Mucosa of gallbladder (tissue), 1 donor: ENCODE measurements around the gene PAX7. TPM values are rescaled to one million over a fixed set of nuclear protein-coding genes. Genes with fewer than 3 reads are reported as not detected.
"Not testable (repeated sequence)": the region's sequence is repeated elsewhere in the genome, so short reads cannot be mapped to it uniquely, and the experiment has no call there.

Experiments
- DNase-seq: peaks from one replicate; pipeline ENCODE4 v3.0.0-alpha.2; 2020; ENCODE audit warnings: low spot score
- total RNA-seq: library from RNA; stranded (reverse); gene quantifications from one replicate; pipeline ENCODE4 v1.2.1, GENCODE V29; 2021
- donor health status: DM: no; HTN: no; CAD: no.

PAX7 gene
- total RNA-seq, 1 donor from 2014 or later: not detected

DNA sequence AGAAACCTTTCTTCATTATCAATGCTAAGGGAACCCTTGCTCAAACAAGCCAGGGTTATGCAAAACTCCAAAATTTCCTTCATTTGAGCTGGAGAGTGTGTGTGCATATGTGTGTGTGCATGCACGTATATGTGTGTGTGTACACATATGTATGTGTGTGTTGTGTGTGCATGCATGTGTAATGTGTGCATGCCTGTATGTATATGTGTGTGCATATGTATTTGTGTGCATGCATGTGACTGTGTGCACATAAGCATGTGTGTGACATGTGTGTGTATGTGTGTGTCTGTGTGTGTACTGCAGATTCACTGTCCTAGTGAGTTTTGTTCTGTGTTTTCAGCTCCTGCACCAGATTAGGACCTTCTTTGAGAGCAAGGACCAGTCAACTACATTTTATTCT is 28.2 kb downstream of the PAX7 start:
- no peak for DNase-seq

DNA sequence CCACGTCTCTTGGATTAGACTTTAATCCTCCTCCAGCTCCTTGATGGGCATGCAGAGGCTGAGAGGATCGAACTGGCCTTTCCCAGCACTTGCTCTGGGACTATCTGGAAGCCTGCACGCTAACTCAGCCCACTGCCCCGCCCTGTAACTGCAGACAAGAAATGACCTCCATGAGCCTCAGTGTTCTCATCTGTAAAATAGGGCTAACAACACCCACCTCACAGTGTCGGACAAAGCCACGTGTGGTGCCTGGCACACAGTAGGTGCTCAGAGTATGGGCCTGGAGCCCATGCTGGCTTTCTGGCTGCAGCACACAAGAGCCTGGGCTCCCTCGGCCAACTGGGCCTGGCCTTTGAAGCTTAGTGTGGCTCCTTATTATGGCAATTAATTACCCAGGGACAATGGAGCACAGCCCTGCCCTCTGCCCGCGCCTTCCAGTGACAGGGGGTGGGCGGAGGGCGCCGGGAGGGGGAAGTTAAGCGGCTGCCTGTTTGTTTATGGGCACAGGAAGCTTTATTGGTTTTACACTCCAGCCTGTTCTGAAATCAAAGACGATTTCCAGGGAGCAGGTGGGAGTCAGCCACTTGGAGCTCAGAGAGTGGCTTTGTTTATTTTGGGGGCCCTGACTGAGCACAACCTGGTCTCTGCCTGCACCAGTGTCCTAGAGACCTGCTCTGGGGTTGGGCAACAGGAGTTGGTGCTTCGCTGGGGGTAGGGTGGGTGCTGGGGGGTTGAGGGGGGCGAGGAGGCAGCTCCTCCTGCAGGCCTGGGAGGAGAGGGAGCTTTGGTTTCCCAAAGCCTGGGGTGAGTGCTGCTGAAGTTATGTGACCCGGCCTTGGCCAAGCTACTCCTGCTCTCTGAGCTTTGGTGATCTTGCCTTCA is 31.0 kb downstream of the PAX7 start:
- DNase-seq: no peak

DNA sequence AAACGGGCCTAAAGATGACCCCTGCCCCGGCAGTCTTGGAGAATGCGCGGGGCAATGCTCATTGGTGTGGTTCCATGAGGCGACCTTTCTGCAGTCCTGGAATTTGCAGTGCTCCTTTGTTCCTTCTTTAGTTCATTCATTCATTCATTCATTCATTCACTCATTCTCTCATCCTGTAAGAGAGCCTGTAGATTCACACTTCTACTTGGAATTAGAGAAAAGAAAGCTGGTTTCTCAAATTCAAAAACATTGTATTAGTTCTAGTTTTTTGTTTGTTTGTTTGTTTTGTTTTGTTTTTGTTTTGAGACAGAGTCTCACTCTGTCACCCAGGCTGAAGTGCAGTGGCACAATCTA is 31.6 kb downstream of the PAX7 start:
- DNase-seq: no peak

DNA sequence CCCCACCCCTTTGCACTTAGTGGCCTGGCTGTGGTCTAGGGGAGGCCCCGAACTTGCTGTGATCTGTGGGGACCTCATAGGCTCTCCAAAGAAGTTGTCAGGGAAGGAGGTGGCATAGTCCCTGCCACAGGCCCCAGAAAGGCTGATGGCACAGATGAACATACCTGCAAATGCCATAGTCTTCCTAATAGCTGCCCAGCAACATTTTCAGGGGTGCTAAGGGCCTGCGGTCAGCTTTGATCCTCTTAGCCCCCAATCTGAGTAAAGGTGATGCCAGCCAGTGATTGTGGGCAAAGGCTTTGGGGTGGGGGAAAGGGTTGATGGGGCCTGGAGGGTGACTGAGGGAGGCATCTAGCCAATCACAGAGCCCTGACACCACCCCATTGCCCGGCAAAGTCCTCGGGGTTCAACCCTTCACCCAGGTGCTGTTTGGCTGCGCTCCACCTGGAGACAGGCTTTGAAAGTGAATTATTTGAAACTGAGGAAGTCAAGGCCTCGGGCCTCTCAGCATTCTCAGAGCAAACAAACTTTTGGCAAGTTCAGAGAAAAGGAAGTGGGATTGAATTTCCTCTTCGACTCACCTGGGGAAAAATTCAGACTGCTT is 35.8 kb downstream of the PAX7 start:
- DNase-seq: peak; percentile 42

DNA sequence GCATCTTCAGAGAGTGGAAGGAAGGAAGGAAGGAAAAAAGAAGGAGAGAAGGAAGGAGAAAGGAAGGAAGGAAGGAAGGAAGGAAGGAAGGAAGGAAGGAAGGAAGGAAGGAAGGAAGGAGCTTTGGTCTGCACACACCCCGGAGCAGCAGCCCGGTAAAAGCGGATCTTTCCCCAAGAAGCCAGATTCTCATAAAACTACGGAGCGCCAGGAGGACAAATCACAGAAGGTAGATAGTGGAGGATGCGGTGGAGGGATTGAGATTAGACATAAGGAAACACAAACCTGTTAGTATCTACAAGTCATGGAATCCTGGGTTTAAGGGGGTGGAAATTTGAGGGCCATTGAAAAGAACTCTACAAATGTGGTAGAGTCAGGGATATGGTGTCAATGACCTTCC is 36.7 kb downstream of the PAX7 start:
- no peak for DNase-seq

DNA sequence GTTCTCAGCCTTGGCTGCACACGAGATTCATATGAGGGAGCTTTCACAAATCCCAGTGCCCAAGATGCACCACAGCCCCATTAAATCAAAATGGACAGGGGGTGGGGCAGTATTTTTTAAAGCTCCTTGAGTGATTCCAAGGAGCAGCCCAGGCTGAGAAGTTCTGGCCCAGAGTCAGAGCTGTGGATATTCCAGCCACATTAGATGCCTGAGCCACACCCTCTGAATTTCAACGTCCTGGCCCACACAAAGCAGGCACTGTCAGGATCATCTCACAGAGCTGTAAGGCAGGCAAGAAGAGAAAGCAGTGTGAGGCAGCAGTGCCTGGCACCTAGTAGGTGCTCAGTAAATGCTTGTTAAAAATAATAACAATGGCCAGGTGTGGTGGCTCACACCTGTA is 37.4 kb downstream of the PAX7 start:
- no peak for DNase-seq

DNA sequence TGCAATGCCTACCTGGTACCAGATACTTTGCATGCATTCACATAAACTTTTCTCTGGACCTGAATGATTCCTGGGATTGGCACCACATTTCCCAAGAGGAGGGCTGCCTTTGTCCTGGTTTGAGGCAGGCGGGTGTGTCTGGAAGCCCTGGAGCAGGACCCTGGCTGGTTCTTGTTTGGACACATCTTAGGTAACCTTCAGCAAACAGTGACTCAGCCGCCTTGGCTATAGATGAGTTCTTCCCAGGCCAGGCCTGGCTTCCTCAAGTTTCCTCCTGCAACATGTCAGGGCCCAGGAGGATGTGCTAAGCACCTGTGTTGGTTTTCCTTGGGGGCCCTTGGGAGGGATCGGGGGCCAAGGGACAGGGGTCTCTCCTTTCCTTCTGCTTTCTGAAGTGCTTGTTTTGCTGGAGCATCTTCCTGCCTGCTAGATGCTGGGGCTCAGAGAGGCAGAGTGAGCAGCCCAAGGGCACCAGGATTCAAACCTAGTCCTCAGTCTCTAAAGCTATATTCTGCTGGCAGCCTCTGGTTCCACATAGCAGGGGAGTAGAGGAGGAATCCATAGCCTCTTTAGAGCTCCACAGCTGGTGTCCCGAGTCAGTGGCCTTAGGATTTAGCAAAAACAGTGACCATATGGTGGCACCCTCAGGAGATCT is 38.2 kb downstream of the PAX7 start:
- DNase-seq: peak; percentile 81

DNA sequence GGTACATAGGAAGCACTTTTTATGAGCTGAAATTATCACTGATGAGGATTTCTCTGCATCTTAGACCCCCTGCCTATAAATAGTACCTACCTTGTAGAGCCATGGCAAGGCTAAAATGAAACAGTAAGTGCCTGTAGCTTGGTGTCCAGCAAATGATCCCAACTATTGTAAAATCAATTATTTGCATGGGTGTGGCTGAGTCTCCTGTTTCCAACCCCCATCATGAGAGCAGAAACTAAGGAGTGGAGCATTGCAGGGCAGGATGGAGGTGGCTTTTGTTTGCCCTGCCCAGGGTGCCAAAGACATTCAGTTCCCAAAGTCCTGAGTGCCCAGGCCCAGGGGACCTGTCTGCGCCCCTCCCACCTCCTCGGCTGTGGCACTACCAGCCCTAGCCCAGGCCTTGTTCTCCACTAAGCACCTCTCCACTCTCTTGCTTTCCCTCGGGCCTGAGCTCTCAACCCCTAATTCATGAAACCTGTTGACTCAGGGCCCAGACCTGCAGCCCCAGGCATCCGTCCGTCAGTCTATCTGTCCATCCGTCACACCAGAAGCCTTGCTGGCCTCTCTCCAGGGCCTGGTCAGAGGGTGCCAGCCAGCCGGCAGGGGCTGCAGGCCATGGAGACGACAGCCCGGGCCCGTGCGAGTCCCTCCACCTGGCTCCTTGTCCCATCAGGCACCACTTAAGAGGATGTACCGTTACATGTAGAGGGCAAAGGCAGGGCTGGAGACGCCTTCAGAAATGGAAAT is 39.6 kb downstream of the PAX7 start:
- DNase-seq: peak; percentile 17

DNA sequence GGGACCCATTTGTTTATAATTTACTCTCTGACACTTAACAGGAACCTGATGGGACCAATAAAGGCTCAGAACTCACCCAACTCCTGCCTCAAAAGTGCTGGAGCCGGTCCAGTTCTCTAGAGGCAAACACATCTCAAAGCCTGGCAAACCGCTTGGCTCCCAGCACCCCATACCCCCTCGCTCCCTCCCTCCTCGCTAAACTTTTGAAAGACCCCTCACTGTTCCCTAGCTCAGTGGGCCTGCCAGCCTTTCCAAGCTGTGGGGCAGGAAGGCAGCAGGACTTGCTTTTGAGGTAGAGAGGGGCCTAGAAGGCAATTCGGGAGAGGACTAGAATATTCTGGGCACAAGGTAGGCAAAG is 40.2 kb downstream of the PAX7 start:
- DNase-seq: no peak

DNA sequence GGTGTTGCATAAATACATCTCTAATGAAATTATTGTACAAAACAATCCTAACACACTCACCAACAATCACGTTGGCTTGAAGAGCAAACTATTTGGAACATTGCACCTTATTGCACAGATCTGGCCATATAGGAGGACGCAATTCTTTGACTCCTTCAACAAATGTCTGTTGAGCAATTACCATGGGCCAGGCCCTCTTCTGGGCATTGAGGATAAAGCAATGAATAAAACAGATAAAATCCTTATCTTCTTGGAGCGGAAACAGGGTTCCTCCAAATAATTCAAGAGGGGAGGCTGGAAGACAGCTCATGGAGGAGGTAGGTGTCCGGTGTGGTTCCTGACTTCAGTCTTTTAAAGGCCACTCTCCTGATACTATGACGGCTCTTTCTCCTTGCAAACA is 43.3 kb downstream of the PAX7 start:
- DNase-seq: no peak

DNA sequence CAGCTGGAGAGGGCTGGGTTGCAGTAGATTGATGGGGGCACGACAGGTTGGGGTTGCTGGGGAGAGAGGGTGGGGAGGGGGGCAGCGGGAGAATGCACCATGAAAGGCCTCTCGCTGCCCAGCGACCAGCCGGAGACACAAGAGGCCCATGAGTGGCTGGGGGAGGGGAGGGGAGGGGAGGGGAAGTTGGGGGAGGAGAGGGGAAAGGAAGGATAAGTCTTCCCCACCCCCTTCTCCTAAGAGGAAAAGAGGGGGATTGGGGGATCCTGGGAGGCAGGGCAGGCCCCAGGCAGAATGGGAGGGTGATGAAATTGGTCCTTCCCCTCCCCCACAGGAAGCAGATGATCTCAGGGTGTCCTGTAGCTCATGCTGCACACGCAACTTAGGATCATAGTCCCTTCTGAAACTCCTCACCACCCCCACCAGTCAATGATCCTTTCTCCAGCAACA is 45.7 kb downstream of the PAX7 start:
- DNase-seq: no peak

DNA sequence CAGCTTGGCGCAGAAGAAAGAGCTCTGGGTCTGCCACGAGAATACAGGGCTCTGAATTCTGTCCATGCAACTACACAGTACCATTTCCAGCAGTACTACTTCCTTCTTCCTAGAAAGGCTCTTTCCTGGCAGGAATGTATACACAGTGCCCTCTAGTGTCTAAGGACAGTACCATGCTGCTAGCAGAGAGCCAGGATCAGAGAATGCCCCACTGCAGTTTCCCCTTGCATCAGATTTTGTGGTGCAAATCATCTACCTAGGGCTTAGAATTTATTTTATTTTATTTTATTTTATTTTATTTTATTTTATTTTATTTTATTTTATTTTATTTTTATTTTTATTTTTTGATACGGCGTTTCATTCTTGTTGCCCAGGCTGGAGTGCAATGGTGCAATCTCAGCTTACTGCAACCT is 50.8 kb downstream of the PAX7 start:
- no peak for DNase-seq

DNA sequence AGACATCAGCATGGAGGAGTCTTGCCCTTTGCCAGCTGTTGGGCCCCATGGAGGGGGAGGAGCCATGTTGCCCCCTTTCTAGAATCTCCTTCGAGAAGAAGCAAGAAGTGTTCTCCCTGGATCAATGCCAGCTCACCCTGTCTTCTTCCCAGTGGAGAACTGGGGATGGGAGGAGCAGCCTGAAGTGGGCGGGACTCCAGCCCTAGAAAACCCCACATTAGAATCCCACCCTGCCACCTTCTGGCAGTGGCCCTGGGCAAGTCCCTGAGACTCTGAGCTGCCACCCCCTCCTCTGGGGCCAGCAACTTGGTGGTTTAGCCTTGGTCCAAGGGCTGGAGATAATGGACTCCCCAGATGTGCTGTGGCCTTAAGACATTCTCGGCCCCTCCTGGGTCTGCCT is 51.7 kb downstream of the PAX7 start:
- no peak for DNase-seq

DNA sequence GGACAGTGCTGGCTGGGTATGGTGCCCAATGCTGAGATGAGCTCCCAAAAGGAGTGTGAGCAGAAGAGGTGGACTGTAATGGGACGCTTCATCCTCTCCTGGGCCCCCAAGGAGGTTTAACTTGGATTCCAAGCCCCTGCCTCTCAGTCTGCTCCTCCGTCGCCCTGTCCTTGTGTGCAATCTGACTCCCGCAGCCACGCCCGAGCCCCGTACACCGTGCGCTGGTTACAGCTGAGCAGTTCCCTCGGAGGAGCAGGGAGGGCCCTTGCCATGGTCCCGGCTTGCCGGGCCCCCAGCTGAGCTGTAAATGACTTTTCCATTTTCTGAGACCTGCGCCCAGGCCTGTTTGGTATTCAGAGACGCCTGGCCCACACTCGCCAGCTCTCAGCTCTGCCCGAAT is 53.7 kb downstream of the PAX7 start:
- no peak for DNase-seq

DNA sequence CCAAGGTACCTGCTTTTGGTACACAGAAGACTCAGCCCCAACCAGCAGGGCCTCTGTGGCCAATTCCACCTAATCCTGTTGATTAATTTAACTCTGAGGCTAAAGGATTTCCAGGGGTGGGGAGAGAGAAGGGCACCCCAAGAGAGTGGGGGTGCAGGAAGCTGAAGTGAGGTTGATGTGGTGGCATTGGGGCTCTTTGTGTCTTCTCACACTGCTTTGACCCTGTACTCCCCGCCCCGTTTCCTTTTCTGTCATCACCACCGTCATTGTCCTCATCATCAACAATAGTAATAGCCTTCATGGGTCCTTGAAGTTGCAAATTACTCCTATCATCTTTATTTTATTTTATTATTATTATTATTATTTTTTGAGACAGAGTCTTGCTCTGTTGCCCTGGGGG is 55.9 kb downstream of the PAX7 start:
- DNase-seq: no peak

DNA sequence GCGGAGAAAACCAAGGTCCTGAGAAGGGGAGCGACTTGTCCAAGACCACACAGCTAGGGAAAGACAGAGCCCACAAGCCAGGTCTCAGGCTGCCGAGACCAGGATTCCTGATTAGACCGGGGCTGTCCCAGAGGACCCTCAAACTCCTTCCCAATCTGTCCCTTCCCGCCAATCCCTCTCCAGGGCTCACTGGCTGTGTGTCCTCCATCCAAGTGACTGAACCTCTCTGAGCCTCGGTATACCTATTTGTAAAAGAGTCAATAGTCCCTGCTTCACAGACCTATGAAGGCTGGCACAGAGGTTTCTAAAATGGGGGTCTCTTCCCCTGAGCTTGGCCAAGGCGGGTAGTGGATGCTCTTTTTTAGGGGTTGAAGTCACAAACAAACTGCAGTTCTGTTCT is 56.6 kb downstream of the PAX7 start:
- no peak for DNase-seq

DNA sequence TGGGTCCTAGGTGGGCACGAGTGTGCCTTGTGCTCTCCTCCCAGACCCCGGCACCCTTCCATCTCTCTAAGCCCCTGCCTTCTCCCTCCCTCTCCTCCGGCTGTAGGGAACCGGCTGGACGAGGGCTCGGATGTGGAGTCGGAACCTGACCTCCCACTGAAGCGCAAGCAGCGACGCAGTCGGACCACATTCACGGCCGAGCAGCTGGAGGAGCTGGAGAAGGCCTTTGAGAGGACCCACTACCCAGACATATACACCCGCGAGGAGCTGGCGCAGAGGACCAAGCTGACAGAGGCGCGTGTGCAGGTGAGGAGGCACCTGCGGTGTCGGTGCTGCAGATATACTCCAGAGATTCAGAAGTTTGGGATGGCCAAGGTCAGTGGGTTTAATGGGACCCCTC is 61.0 kb downstream of the PAX7 start:
- DNase-seq: no peak

DNA sequence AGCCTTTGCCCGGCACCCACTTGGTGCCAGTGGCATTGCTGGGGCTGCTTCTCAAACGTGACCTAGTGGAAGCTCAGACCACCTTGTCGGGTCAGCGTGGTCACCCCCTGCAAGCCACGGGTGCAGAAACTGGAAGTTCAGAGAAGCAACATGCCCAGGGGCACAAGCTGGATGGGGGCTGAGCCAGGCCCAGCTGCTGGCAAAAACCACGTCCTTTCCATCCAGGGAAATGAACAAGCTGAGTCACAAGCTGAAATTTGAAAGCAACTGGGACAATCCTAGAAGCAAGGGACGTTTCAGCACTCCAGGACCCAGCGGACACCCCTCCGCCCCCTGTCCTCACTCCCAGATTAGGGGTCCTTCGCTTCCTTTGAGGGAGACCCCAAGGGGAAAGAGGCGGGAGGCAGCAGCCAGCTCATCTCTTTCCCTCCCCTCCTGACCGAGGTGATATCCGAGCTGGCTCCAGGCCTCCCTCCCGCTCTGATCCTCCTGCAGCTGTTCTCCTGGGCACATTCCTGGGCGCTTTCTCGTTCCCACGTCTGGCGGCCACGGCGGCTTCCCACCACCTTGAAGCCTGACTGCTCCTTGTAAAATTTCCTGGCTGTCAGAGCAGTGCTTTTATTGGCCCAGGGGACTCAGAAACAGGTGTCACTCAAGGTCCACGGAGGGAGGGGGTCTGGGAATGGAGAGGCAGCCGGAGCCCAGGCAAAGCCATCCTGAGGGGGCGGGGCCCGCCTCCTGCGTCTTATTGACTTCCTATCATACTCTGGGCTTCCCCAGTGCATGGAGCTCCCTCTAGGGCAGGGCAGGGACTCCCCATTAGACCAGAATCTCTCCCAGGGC is 62.8 kb downstream of the PAX7 start:
- DNase-seq: no peak

DNA sequence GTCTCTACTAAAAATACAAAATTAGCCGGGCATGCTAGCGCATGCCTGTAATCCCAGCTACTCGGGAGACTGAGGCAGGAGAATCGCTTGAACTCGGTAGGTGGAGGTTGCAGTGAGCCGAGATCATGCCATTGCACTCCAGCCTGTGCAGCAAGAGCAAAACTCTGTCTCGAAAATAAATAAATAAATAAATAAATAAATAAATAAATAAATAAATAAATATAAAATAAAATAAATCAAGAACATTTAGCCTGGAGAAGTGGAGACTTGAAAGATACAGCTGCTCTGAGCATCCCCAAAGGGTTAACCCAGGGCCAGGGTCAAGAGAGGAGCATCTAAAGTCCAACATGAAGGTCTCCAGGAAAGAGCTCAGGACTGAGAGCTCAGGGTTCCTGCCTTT is 63.6 kb downstream of the PAX7 start:
- not testable (repeated sequence) for DNase-seq

DNA sequence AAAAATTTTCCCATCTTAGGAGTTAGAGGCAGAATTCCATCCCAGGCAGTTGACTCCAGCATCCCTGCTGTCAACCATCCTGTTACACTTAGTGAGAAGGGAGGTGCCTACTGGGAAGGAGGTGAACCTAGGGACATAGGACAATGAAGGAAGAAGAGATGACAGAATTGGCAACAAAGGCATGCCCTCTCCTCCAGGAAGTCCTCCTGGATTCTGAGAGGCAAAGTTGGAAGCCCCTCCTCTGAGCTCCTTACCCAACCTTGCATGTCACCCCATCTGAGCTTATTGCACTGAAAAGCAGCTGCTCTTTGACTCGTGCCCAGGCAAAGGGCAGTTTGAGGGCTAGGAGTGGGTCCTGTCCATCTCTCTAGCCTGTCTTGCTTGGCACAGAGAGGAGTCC is 66.9 kb downstream of the PAX7 start:
- no peak for DNase-seq

DNA sequence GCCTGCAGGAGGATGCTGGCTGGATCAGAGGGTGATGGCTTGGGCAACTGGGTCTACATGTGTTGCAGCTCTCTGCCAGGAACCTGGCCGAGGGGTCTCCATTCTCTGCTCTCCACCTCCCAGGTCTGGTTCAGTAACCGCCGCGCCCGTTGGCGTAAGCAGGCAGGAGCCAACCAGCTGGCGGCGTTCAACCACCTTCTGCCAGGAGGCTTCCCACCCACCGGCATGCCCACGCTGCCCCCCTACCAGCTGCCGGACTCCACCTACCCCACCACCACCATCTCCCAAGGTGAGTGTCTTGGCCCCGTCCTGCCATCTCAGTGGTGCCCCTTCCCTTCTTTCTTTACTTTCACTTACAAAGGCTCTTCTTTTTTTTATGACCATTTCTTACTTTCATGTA is 69.9 kb downstream of the PAX7 start:
- no peak for DNase-seq

DNA sequence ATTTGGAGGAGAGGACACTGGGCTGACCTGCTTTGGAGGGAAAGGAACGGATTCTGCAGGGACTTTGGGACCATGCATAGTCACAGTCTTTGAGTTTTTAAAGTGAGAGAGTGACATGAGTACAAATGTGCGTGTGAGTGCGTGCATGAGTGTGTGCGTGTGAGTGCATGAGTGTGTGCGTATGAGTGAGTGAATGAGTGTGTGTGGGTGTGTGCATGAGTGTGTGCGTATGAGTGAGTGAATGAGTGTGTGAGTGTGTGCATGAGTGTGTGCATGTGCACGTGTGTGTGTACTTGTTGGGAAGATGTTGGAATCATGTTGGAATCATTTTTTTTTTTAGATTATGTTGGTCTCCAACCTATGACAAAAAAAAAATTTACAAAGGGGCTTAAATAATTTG is 70.5 kb downstream of the PAX7 start:
- DNase-seq: no peak
